Subcutaneous abdominal adipose tissue (tissue), 5 donors: ENCODE results near the gene NKAP.
"Not testable (repeated sequence)": the region's sequence is repeated elsewhere in the genome, so short reads cannot be mapped to it uniquely, and the experiment has no call there.

ENCODE experiments used
- H3K27ac ChIP-seq: one replicate; pipeline ENCODE4 v1.7.0; 2013; ENCODE audit warnings: low read depth, mild to moderate bottlenecking, inconsistent platforms, low read length, moderate library complexity
- H3K27me3 ChIP-seq, 5 donors: one replicate each; pipeline ENCODE4 v1.7.0; 2013; ENCODE audit warnings: low read length in 5 of 5, inconsistent platforms in 1 of 5; ENCODE audit not compliant: control insufficient read depth in 5 of 5, insufficient read depth in 4 of 5
- H3K36me3 ChIP-seq, 5 donors: one replicate each; pipeline ENCODE4 v1.7.0; 2013; ENCODE audit warnings: low read length in 5 of 5; ENCODE audit not compliant: control insufficient read depth in 5 of 5, insufficient read depth in 5 of 5
- H3K4me1 ChIP-seq, 5 donors: one replicate each; pipeline ENCODE4 v1.7.0; 2013; ENCODE audit warnings: low read length in 5 of 5, mild to moderate bottlenecking in 3 of 5, moderate library complexity in 1 of 5; ENCODE audit not compliant: control insufficient read depth in 5 of 5, insufficient read depth in 5 of 5
- H3K4me3 ChIP-seq, 5 donors: one replicate each; pipeline ENCODE4 v1.7.0; 2013; ENCODE audit warnings: low read length in 5 of 5, low read depth in 1 of 5
- H3K9ac ChIP-seq, 5 donors: one replicate each; pipeline ENCODE4 v1.7.0; 2013; ENCODE audit warnings: low read length in 5 of 5, mild to moderate bottlenecking in 4 of 5, moderate library complexity in 3 of 5
- H3K9me3 ChIP-seq, 5 donors: one replicate each; pipeline ENCODE4 v1.7.0; 2013; ENCODE audit warnings: low read length in 5 of 5; ENCODE audit not compliant: control insufficient read depth in 5 of 5
- donor health status: healthy.
- donor health status: healthy.
- donor health status: healthy.
- donor health status: healthy.
- donor health status: healthy.

Gene NKAP

DNA sequence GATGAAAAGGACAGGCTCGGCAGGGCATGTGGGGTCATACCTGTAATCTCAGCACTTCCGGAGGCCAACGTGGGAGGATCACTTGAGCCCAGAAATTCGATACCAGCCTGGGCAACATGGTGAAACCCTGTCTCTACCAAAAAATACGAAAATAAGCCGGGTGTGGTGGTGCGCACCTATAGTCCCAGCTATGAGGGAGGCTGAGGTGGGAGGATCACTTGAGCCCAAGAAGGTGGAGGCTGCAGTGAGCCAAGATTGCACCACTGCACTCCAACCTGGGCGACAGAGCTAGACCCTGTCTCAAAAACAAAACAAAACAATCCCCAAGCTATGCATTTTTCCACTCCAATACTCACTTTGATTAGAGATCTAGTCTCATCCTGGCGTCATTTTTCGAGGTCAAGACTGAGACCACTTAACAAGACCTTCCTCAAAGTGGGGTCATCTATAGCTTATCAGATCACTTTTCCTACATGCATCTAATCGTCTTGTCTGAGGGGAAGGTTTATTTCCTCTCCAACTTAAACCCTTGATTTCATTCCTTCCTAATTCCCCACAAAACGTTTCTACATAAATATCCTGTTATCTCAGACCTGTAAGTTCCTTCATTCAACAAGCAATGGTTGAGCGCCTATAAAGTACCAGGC is 1.3 kb downstream of the NKAP start:
- Histone ChIP-seq H3K27me3 (no peaks in the 10 kb centered on the region), H3K9ac (peak overlapping the region; percentile 69 to 95 (median 79)), H3K27ac (peak overlapping the region; percentile 77), H3K9me3 (peaks cover 0 to 7% (median 0%) of the 10 kb centered on the region in 5 donors), H3K4me1 (peaks cover 0 to 21% (median 17%) of the 10 kb centered on the region in 5 donors), H3K36me3 (no peaks in the 10 kb centered on the region), H3K4me3 (peak overlapping the region; percentile 61 to 88 (median 71))

DNA sequence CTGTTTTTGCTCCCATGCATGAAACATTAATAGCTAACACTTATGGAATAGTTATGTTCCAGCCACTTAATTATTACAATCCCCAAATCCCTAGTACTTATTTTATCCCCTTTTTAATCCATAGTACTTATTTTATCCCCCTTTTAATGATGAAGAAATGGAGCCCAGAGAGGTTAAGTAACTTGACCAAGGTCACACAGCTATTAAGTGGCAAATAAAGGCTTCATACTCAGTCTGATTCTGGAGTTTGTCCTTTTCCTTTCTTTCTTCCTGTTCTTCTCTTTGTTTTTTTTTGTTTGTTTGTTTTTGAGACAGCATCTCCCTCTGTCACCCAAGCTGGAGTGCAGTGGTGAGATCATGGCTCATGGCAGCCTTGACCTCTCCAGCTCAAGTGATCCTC is 2.2 kb downstream of the NKAP start:
- Histone ChIP-seq H3K27ac (no peak overlapping the region), H3K4me1 (peaks cover 0 to 21% (median 17%) of the 10 kb centered on the region in 5 donors), H3K36me3 (peaks cover 0 to 6% (median 0%) of the 10 kb centered on the region in 5 donors), H3K9me3 (peaks cover 0 to 7% (median 0%) of the 10 kb centered on the region in 5 donors), H3K4me3 (no peak overlapping the region), H3K9ac (no peak overlapping the region), H3K27me3 (no peaks in the 10 kb centered on the region)

DNA sequence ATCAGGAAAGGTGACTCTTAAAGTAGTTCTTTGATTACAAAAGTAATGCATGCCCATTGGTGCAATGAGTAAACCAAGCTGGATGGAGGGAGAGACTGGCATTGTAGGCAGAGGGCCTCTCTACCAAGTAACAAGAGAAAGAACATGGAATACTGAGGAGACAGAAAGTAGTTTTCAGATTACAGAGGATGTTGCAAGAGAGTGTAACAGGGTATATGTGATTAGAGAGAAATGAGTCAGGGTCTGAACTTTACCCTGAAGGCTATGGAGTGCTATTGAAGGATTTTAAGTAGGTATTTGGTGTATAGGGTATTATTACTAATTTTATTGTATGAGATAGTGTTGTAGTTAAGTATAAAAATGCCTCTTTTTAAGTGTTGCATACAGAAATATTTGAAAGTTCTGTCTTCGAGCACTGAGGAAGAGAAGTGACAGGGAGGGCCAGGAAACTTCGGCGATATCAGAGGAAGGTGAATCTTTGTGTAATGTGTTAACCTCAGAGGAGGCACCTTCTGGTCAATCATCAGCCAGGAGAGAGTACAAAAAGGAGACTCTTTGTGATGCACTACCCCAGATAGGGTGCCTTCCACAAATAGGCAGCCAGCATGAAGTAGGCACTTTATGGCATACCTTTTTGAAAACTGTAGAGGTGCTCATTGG is 8.2 kb downstream of the NKAP start:
- no peaks in the 10 kb centered on the region for H3K4me1 ChIP-seq
- peaks cover 0 to 2% (median 0%) of the 10 kb centered on the region in 5 donors for H3K27me3 ChIP-seq
- no peak overlapping the region for H3K4me3 ChIP-seq
- no peaks in the 10 kb centered on the region for H3K9me3 ChIP-seq
- H3K9ac ChIP-seq, result no peak overlapping the region
- H3K27ac ChIP-seq, result no peak overlapping the region
- peaks cover 16 to 32% (median 27%) of the 10 kb centered on the region in 5 donors for H3K36me3 ChIP-seq

DNA sequence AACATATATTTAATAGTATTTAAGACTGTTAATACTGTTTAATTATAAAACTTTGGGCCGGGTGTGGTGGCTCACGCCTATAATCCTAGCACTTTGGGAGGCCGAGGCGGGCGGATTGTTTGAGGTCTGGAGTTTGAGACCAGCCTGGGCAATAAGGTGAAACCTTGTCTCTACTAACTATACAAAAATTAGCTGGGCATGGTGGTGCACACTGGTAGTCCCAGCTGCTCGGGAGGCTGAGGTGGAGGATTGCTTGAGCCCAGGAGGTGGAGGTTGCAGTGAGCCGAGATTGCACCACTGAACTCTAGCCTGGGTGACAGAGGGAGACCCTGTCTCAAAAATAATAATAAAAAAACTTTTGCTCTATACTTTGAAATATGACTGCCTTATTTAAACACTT is 21.2 kb downstream of the NKAP start:
- H3K27me3 ChIP-seq, H3K4me1 ChIP-seq: not testable (repeated sequence)
- peaks cover 0 to 12% (median 0%) of the 10 kb centered on the region in 5 donors for H3K36me3 ChIP-seq

DNA sequence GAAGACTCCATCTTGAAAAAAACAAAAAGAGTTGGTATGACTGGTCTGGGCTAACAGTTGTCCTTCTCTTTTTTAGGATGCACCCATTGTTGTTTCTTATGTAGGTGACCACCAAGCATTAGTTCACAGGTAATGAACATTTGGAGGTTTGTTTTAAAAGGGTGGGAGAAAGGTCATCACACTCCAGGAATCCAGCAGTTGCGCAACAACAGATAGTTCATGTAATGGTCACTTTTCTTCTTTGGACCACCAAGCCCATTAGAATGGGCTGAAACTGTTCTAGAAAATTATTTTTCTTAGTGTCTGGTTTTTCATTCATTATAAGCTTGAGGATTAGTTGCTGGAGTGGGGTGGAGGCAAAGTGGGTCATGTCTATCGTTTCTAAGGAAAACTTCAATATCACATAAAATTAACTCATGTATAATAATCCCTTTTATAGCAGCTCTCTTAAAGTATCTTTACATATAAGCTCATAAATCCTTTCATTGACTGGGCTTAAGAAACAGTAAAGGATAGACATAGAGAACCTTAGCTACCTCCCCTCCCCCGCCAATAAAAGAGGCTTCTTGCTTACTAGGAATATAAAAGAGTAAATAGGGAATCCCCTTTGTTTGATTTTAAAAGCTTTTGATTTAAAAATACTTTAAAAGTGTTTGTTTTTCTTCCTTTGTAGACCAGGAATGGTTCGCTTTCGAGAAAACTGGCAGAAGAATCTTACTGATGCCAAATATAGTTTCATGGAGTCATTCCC is 23.5 kb downstream of the NKAP start:
- no peak overlapping the region for H3K4me3 ChIP-seq
- H3K36me3 ChIP-seq, result peaks cover 0 to 9% (median 0%) of the 10 kb centered on the region in 5 donors
- H3K27me3 ChIP-seq, result peaks cover 0 to 3% (median 0%) of the 10 kb centered on the region in 5 donors
- no peaks in the 10 kb centered on the region for H3K4me1 ChIP-seq
- no peak overlapping the region for H3K27ac ChIP-seq
- H3K9me3 ChIP-seq, result no peaks in the 10 kb centered on the region
- no peak overlapping the region for H3K9ac ChIP-seq

More for the DNA sequence above, 21.2 kb downstream of the NKAP start:
- H3K4me3 ChIP-seq, H3K9me3 ChIP-seq, H3K9ac ChIP-seq, H3K27ac ChIP-seq: not testable (repeated sequence)

DNA sequence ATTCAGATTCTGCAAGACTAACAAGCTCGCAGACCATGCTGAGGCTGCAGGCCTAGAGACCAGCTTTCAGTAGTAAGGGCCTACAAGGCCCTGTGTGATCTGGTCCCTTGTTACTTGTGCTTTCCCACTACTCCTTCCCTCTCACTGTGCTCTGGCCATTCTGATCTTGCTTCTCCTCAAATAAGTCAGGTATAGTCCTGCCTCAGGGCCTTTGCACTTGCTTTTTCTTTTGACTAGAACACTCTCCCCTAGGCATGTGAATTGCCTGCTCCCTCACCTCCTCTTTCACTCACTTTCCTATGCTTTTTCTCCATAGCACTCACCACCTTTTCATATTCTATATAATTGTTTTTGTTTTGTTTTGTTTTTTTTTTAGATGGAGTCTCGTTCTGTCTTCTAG is 25.7 kb downstream of the NKAP start:
- peaks cover 0 to 3% (median 0%) of the 10 kb centered on the region in 5 donors for H3K27me3 ChIP-seq
- H3K4me3 ChIP-seq, result no peak overlapping the region
- no peaks in the 10 kb centered on the region for H3K4me1 ChIP-seq
- H3K9ac ChIP-seq, result no peak overlapping the region
- no peaks in the 10 kb centered on the region for H3K9me3 ChIP-seq
- no peak overlapping the region for H3K27ac ChIP-seq
- H3K36me3 ChIP-seq, result no peaks in the 10 kb centered on the region

DNA sequence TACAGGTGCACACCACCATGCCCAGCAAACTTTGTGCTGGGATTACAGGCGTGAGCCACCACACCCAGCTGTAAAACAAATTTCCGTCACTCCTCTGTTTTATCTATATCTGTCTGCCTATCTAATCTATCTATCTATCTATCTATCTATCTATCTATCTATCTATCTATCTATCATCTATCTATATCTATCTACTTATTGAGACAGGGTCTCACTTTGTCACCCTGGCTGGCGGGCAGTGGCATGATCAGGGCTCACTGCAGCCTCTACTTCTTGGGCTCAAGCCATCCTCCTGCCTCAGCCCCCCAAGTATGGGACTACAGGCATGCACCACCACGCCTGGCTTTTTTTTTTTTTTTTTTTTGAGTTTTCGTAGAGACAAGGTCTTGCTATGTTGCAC is 27.2 kb downstream of the NKAP start:
- no peaks in the 10 kb centered on the region for H3K4me1 ChIP-seq
- H3K27me3 ChIP-seq, result peaks cover 0 to 3% (median 0%) of the 10 kb centered on the region in 5 donors
- H3K36me3 ChIP-seq, result no peaks in the 10 kb centered on the region
- no peaks in the 10 kb centered on the region for H3K9me3 ChIP-seq
- H3K4me3 ChIP-seq, result no peak overlapping the region
- H3K27ac ChIP-seq, result no peak overlapping the region
- no peak overlapping the region for H3K9ac ChIP-seq

DNA sequence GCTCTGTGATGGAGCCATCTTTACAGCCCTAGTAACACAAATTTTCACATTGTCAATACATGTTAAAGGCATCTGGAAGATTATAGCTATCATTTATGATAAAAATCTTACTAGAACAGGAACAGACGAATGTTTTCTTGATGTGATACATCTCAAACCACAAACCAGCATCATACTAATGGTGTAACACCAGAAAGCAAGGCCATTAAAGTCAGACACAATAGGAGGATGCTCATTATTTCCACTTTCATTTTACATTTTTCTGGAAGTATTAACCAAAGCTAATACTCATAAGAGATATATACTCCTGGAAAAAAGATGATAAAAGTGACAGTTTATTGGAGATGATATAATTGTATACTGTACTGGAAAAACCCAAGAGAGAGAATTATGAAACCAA is 42.6 kb downstream of the NKAP start:
- H3K4me3 ChIP-seq, result no peak overlapping the region
- no peak overlapping the region for H3K9ac ChIP-seq
- peaks cover 0 to 3% (median 0%) of the 10 kb centered on the region in 5 donors for H3K4me1 ChIP-seq
- H3K9me3 ChIP-seq, result no peaks in the 10 kb centered on the region
- H3K27me3 ChIP-seq, result peaks cover 3 to 6% (median 4%) of the 10 kb centered on the region in 5 donors
- no peaks in the 10 kb centered on the region for H3K36me3 ChIP-seq
- no peak overlapping the region for H3K27ac ChIP-seq

DNA sequence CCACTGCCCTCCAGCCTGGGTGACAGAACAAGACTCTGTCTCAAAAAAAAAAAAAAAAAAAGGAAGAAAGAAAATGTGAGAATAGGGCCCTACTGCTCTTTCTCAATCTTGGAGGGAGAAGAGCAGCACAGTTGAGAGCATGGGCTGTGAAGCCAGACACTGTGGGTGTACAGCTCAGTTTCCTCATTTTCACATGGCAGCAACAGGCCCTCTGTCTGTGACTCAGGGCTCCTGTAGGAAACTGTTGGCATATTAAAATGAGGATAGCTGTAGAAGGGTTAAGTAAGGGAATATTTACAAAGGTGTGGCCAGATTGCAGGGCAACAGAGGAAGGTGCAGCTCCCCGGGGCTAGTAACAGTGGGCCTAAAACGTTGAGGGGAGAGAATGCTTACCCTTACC is 44.4 kb downstream of the NKAP start:
- H3K36me3 ChIP-seq, result no peaks in the 10 kb centered on the region
- H3K9me3 ChIP-seq, result no peaks in the 10 kb centered on the region
- peaks cover 0 to 8% (median 3%) of the 10 kb centered on the region in 5 donors for H3K27me3 ChIP-seq
- H3K27ac ChIP-seq, result no peak overlapping the region
- no peak overlapping the region for H3K9ac ChIP-seq
- H3K4me3 ChIP-seq, result no peak overlapping the region
- H3K4me1 ChIP-seq, result peaks cover 0 to 3% (median 0%) of the 10 kb centered on the region in 5 donors

DNA sequence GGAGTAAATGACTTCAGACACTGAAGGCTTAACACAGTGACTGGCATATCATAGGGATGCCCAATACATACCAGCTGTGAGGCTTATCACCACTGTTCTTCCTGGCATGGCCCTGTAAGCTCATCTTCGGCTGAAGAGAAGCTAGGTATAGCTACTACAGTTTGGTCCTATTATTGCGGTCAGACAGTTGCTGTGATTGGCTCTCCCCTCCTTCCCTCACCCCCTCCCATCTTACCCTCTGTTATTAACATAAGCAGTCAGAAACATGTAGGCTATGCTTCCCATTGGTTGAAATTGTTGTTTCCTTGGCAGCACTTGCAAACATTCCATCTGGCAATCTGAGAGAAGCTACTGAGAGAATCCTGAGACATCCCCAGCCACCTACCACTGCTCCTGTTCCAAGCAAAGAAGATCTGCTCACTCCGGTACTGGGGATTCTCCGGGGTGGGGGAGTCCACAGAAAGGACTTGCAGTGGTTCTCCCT is 47.7 kb downstream of the NKAP start, which contains the start of gene AKAP14:
AKAP14 (plus strand) TSS at position 51 of the 484 bp plus-strand sequence. CDS start 7,331 bp downstream, outside the sequence.
- no peak within 1 kb of the TSS for H3K27ac ChIP-seq
- H3K9me3 ChIP-seq, result no peaks in the 10 kb centered on the region
- H3K4me3 ChIP-seq, result no peak within 1 kb of the TSS
- H3K27me3 ChIP-seq, result peaks cover 0 to 8% (median 3%) of the 10 kb centered on the region in 5 donors
- H3K36me3 ChIP-seq, result no peaks in the 10 kb centered on the region
- no peak within 1 kb of the TSS for H3K9ac ChIP-seq
- H3K4me1 ChIP-seq, result peaks cover 0 to 3% (median 0%) of the 10 kb centered on the region in 5 donors
